ENCODE data around the gene GIMAP1. TPM values are rescaled to one million over a fixed set of nuclear protein-coding genes. Genes with fewer than 3 reads are reported as not detected.
"Not testable (repeated sequence)": the region's sequence is repeated elsewhere in the genome, so short reads cannot be mapped to it uniquely, and the experiment has no call there.

Gene GIMAP1
- total RNA-seq, result 4.4 TPM
- long read RNA-seq, full-length matches to known transcripts, result 79 of 89 reads
- long read RNA-seq, partial matches to known transcripts, result 9 of 89 reads
- long read RNA-seq, other reads (novel, unspliced or antisense), result 1 of 89 reads

DNA sequence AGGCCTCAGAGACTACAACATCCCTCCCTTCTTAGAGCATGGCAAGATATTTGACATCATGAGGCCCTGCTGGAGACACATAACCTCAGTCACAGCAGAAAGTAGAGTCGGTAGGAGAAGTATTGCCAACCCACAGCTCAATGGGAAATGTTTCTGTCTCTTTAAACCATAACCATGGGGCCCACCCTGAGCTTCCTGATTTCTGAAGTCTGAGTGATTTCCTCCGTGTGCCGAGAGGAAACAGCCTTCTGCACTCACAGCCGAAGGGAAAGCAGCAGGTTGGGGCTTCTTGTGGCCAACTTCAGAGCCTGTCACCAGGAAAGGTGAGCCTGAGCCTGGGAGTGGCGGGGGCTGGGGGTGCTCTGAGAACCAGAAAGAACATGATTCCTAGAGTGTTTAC lies at the start of gene GIMAP1:
GIMAP1 (plus strand) TSS at position 246 of the 400 bp plus-strand sequence. CDS start 2,435 bp downstream, outside the sequence.
- DNase-seq (ENCODE audit: low spot score), result no peak

DNA sequence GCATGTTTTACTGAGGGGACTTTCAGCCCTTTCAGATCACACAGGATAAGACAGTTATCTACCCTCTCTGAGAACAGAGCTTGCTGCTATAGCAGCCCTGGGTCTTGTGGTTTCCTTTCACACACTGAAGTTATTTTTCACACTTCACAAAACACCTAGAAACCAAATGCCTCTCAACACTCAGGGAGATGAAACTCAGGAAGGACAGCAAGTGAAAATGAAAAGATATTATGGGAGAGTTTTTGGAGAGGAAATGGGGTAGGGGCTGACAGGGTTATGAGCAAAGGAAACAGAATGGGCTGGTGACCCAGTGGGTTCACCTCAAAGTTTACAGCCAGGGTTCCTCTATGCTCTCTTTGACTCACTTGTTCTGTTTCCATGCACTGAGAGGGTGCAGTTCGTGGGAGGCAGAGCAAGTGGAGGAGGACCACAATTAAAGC lies 47.9 kb upstream of the GIMAP1 start:
- no peak for DNase-seq (ENCODE audit: low spot score)

DNA sequence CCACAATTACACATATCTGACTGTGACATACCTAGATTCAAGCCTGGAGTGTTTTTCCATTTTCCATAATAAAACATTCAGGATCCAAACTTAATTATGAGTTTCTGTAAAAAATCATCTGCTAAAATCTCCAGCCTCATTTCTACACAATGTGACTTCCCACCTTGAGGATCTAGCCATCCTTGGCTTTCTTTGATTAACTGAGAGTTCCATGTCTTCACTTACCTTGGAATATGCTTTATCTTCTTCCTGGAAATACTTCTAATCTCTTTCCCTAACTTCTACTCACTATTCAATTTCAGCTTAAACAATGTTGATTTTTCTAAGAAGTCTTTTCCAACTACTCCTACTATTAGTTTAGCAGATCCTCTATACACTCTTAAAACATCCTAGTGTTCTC lies 47.4 kb upstream of the GIMAP1 start:
- no peak for DNase-seq (ENCODE audit: low spot score)

DNA sequence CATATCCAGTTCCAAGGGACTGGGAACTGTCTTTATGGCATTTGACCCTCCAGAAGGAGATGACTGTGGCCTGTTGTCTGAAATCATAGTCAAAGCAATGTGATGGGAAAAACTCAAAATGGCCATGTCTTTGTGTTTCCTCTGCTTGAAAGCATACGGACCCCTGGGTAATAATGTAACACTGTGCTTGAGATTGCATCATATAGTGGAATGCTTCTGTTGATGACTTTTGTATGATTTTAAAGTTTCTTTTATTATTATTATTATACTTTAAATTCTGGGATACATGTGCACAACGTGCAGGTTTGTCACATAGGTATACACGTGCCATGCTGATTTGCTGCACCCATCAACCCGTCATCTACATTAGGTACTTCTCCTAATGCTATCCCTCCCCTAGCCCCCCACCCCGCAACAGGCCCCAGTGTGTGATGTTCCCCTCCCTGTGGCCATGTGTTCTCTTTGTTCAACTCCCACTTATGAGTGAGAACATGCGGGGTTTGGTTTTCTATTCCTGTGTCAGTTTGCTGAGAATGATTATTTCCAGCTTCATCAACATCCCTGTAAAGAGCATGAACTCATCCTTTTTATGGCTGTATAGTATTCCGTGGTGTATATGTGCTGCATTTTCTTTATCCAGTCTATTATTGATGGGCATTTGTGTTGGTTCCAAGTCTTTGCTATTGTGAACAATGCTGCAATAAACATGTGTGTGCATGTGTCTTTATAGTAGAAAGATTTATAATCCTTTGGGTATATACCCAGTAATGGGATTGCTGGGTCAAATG lies 44.4 kb upstream of the GIMAP1 start:
- not testable (repeated sequence) for DNase-seq (ENCODE audit: low spot score)

DNA sequence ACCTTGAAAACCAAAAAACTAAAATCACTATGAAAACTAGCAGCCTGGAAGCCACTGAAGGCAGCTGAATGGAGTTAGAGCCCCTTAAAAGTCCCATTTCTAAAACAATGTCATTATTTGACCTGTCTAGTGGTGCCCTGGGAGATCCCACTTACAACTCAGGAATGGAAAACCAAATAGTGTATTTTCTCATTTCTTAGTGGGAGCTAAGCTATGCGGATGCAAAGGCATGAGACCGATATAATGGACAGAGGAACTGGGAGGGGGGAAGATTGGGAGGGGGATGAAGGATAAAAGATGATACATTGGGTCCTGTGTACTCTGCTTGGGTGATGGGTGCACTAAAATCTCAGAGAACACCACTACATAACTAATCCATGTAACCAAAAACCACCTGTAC lies 40.7 kb upstream of the GIMAP1 start:
- DNase-seq (ENCODE audit: low spot score), result no peak

GRCh38 chr7:150676276-150676675 lies 40.1 kb upstream of the GIMAP1 start:
- DNase-seq (ENCODE audit: low spot score), result not testable (repeated sequence)

DNA sequence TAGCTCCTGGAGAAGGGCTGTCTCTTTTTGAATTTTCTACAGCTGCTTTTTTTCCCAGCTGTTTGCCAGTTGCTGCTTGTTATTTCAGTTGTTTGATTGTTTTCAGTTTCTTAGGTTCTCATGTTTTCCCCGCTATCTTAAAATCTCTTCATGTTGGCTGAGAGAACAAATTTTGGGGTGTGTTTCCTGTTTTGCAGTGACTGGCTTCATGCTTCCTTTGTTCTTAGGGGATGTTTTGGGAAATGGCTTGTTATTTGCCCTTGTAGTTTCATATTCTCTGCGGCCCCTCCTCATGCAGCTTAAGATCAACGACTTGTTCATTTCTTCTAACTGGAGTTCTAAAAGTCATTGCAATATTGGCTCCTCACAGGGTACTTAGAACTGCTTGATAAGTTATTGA lies 39.6 kb upstream of the GIMAP1 start:
- not testable (repeated sequence) for DNase-seq (ENCODE audit: low spot score)

- not testable (repeated sequence) for DNase-seq (ENCODE audit: low spot score)
Observed at GRCh38 chr7:150678601-150679000, 37.8 kb upstream of the GIMAP1 start.

DNA sequence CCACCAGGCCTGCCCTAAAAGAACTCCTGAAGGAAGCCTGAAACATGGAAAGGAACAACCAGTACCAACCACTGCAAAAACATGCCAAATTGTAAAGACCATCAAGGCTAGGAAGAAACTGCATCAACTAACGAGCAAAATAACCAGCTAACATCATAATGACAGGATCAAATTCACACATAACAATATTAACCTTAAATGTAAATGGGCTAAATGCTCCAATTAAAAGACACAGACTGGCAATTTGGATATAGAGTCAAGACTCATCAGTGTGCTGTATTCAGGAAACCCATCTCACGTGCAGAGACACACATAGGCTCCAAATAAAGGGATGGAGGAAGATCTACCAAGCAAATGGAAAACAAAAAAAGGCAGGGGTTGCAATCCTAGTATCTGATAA lies 36.0 kb upstream of the GIMAP1 start:
- not testable (repeated sequence) for DNase-seq (ENCODE audit: low spot score)

- DNase-seq (ENCODE audit: low spot score), result no peak
Observed at GRCh38 chr7:150685219-150686029, 31.0 kb upstream of the GIMAP1 start, which contains the start of gene GIMAP2. GIMAP2 (plus strand) TSS chr7:150685706; CDS start chr7:150687060, 1,354 bp downstream.

- DNase-seq (ENCODE audit: low spot score), result no peak
Observed at GRCh38 chr7:150686030-150686631, 30.3 kb upstream of the GIMAP1 start.

- DNase-seq (ENCODE audit: low spot score), result no peak
Observed at GRCh38 chr7:150688630-150689029, 27.8 kb upstream of the GIMAP1 start.

DNA sequence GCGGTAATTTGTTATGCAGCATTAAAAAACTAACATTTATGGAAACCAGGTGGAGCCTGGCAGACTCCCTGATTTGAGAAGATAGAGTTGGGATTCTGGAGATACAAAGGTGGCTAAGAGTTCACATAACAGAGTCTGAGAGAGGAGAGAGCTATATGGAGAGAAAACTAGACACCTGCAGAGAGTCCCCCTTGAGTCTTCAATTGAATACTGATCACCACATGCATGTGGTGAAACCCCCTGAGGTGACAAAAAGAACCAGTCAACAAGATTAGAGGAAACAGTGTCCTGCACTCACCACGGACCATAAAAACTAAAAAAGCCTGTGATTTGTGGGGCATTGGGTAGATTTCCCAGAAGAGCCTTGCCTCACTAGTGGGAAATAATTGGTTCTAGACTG lies 20.8 kb upstream of the GIMAP1 start:
- DNase-seq (ENCODE audit: low spot score), result no peak

DNA sequence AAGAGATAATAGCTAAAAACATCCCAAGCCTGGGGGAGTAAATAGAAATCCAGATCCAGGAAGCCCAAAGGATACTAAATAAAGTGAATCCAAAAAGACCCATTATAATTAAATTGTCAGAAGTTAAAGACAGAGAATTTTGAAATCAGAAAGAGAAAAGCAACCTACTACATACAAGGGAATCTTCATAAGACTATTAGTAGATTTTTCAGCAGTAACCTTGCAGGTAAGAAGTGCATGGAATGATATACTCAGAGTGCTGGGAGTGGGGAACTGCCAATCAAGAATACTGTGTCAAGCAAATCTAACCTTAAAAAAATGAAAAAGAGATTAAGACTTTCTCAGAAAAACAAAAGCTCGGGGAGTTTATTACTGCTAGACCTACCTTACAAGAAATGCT lies 13.2 kb upstream of the GIMAP1 start:
- no peak for DNase-seq (ENCODE audit: low spot score)

- DNase-seq (ENCODE audit: low spot score), result no peak
Observed at GRCh38 chr7:150715293-150715692, 1.1 kb upstream of the GIMAP1 start.

GRCh38 chr7:150715738-150716137 lies 675 bp upstream of the GIMAP1 start:
- DNase-seq (ENCODE audit: low spot score), result no peak

GRCh38 chr7:150716939-150717338 lies 526 bp downstream of the GIMAP1 start:
- DNase-seq (ENCODE audit: low spot score), result no peak

DNA sequence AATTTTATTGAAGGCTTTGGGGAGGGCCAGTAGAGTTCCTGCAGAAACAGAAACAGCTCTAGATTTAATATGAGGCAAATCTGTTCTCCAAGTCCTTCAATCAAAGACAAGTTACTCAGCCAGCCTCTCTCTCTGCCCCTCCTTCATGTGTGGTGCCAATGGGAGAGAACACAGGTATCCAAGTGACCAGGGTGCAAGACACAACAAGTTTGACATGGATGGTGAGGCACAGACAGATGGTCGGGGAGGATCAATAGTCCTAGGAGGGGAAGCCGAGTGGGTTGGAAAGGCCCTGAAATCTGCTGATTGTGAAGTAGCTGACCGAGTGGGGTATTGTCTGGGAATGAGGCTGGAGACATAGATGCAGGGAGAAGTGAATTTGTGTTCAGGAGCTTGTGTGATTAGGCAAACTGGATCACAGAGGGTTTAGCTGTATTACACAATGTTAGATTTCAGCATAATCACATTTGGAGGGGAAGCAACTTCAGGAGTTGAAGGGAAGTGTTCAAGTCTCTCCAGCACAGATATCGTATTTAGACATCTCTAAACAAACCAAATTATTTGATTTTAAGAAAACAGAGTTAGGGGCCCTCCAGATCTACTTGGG lies 1.5 kb downstream of the GIMAP1 start:
- no peak for DNase-seq (ENCODE audit: low spot score)

- no peak for DNase-seq (ENCODE audit: low spot score)
Observed at GRCh38 chr7:150719436-150719835, 3.0 kb downstream of the GIMAP1 start.

DNA sequence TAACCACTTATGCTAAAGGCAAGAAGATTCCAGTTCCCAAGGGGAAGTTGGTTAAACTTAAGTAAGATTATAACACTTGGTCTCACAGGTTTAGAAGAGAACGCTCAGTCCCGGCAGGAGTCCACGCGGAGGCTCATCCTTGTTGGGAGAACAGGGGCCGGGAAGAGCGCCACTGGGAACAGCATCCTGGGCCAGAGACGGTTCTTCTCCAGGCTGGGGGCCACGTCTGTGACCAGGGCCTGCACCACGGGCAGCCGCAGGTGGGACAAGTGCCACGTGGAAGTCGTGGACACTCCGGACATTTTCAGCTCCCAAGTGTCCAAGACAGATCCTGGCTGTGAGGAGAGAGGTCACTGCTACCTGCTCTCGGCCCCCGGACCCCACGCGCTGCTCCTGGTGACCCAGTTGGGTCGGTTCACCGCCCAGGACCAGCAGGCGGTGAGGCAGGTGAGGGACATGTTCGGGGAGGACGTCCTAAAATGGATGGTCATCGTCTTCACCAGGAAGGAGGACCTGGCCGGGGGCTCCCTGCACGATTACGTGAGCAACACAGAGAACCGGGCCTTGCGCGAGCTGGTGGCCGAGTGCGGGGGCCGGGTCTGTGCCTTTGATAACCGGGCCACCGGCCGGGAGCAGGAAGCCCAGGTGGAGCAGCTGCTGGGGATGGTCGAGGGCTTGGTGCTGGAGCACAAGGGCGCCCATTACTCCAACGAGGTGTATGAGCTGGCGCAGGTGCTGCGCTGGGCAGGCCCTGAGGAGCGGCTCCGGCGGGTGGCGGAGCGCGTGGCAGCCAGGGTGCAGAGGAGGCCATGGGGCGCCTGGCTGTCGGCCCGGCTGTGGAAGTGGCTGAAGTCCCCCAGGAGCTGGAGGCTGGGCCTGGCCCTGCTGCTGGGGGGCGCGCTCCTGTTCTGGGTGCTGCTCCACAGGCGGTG lies 3.8 kb downstream of the GIMAP1 start:
- no peak for DNase-seq (ENCODE audit: low spot score)

Data from mesenteric fat pad (tissue), 1 donor.